NCI-H1048 (cell line): Measurements from ENCODE around the gene BOLA2.
"Not testable (repeated sequence)": the region's sequence is repeated elsewhere in the genome, so short reads cannot be mapped to it uniquely, and the experiment has no call there.

Experiments used
- DNase-seq: peaks from one replicate; lab custom pipeline; 2025; lab: John Stamatoyannopoulos, UW

The BOLA2 gene

DNA sequence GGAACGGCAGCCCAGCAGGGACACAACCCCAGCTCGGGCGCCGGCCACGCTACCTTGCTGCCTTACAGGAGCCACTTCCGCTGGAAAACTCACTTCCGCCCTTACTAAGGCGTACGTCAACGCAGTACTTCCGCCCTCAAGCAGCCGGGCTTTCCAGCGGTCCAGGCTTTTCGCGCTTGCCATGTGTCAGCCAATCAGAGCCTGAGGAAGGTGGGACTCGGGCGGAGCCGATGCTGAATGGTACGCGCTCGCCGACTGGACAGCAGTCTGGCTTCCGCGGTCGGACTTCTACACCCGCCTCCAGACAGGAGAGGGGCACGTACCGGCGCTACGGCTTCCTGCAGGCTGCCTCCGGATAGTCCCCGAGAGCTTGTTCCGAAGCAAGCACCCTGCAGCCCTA is at the start of gene BOLA2, which contains the start of gene SLX1B:
Gene BOLA2, minus strand, starts transcription at position 83 of the 400 bp plus-strand sequence. CDS start 98 bp downstream, outside the sequence.
Gene SLX1B, plus strand, starts transcription at position 265 of the 400 bp plus-strand sequence.
- DNase-seq: not testable (repeated sequence)

DNA sequence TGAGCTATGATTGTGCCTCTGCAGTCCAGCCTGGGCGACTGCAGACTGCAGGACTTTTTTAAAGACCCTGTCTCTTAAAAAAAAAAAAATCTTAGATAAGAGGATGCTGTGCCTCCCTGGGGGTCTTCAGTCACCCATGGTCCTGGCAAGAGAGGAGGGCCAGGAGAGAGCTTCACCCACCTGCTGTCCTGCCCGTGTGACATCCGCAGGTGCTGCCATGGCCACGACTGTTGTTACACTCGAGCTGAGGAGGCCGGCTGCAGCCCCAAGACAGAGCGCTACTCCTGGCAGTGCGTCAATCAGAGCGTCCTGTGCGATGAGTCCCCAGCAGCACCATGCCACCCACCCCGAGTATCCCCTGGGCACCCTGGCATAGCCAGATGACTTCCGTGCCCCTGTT is 28.1 kb upstream of the BOLA2 start:
- DNase-seq: not testable (repeated sequence)

DNA sequence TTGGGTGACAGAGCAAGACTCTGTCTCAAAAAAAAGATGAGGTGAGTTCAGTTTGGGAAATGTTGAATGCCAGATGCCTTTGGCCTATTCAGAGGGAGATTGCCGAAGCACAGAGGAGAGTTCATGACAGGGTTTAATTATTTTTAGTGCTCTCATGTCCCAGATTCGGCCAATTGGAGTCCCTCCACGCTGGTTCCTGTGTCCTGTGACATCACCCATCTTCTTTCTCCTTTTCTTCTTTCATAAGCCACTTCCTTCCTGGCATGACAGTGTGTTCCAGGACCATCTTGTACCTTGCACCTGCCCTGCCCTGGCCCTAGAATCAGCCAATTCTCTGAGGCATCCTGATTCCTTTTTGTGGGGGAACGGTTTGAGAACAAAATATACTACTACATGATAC is 17.9 kb upstream of the BOLA2 start:
- not testable (repeated sequence) for DNase-seq

DNA sequence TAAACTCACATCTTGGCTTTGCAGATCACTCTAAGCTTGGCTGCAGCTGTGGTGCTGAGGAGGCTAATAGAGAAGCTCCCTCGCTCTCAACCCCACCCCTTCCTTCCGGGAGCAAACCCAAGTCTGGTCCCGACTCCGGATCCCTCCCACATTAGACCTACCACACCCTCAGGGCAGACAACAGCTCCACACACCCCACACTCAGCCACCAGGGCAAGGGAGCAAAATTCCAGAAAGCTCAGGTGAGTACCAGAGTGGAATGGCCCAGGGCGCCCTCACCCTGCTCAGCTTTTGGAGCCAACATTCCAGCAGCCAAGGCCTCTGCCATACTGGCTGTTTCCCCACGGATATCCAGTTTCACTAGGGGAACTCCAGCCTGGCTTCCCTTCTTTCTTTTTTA is 15.5 kb upstream of the BOLA2 start:
- DNase-seq: not testable (repeated sequence)

DNA sequence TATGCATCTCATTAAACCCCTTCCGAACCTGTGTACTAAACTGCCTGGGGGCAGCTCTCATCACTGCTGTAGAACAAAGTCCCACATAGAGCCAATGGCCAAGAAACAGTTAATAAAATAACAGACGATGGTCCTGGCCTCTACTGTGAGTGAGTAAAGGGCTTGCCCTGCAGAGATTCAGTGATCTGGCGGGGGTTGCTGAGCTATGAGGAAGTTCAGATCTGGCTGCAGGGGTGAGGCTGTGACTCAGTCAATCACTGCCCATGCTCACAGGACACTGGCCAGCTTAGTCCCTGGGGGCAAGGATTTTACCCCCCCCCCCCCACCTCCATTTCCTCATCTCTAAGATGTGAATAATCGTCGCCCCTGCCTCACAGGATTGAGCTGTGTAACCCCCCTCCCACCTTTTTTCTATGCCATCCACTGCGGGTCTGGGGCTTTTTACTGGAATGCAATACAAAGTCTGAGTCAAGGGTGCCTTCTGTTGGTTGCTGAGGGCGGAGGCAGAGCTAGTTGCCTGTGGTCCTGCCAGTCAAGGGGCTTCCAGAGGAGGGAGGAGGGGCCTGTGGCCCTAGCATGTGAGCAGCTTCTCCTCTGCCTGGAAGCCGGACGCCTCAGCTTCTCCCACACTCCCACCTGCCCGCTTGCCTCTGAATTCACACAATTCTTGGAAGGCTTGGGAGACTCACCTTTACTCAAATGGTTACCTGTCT is 13.7 kb upstream of the BOLA2 start:
- not testable (repeated sequence) for DNase-seq

DNA sequence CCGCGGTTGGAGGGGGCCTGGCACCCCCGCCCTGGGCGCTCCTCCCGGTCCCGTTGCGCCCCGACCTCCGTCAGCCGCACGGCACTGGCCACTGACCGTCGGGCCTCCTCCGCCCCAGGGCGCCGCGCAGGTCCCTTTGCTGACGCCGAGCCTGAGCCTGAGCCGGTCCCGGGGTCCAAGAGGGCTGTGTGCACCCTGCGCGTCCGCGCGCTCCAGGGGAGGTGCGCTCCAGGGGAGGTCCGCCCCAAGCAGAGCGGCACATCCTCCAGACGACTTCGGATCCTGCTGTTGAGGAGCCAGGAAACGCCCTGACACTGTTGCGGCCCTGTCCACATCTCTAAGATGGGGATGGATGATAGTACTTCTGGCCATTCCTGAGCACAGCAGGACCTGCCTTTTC is 12.8 kb upstream of the BOLA2 start:
- not testable (repeated sequence) for DNase-seq

DNA sequence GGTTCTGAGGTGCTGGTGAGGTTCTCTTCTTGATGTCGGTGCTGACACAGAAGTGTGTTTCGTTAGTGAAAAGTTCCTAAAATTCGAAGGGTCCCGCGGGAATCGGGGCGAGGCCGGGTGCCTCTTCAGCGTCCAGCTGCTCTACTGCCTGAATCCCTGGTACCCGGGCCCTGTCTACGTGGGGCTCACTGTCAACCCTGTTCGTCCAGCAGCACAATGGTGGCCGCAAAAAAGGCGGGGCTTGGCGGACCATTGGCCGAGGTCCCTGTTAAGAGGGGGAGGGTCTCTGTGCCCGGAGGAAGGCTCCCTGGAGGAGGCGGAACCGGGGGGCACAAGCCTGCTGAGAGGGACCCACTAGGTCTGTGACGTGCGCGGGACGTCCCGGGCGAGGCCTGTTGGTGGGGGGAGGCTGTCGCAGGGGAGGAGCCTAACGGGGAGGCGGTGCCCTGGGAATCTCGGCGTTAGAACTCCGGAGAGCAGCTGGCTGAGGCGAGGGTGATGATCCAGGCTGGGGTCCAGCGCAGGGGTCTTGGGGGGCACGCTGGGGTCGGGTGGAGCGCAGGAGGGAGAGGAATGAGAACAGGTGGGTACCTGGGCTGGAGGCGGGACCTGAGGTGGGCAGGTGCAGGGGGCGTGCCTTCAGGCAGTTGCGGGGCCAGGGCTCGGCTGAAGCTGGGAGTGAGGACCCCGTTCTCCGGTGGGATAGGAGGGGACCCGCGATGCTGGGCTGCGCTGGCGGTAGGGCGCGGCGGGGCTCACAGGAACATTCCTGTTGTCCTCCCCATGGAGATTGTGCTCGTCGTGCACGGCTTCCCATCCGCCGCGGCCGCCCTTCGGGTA is 12.1 kb upstream of the BOLA2 start:
- not testable (repeated sequence) for DNase-seq

DNA sequence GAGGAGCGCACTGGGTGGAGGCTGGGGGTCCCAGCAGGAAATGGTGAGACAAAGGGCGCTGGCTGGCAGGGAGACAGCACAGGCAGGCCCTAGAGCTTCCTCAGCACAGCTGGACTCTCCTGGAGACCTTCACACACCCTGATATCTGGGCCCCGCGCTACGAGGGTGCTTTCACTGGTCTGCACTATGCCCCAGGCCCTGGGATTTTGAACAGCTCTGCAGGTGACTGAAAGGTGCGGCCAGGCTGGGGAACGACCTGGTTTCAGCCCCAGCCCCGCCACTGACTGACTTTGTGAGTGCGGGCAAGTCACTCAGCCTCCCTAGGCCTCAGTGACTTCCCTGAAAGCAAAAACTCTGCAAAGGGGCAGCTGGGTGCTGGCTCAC is 6.5 kb upstream of the BOLA2 start:
- not testable (repeated sequence) for DNase-seq

DNA sequence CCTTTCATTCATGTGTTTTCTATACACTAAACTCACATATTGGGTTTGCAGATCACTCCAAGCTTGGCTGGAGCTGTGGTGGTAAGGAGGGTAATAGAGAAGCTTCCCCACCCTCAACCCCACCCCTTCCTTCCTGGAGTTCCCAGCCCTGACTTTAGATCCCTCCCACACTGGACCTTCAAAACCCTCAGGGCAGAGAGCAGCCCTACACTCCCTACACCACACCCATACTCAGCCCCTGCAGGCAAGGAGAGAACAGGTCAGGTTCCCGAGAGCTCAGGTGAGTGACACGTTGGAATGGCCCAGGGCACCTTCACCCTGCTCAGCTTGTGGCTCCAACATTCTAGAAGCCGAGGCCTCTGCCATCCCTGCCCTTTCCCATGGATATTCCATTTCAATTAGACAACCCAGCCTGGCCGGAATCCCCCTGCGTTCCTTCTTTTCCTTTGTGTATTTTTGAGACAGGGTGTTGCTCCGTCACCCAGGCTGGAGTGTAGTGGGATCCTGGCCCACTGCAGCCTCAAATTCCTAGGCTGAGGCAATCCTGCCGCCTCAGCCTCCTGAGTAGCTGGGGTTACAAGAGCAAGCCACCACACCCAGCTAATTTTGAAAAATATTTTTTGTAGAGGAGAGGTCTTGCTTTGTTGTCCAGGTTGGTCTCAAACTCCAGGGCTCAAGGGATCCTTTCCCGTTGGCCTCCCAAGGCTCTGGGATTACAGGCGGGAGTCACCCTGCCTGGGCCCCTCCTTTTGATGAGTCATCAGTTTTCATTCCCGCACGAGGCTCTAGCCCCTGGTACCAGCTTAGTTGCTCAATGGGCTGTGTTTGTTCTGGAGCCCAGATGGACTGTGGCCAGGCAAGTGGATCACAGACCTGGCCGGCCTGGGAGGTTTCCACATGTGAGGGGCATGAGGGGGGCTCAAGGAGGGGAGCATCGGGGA is 5.8 kb upstream of the BOLA2 start, which contains the start of gene SULT1A4:
Gene SULT1A4, plus strand, starts transcription at position 208 of the 941 bp plus-strand sequence. CDS start 1,473 bp downstream, outside the sequence.
- not testable (repeated sequence) for DNase-seq

DNA sequence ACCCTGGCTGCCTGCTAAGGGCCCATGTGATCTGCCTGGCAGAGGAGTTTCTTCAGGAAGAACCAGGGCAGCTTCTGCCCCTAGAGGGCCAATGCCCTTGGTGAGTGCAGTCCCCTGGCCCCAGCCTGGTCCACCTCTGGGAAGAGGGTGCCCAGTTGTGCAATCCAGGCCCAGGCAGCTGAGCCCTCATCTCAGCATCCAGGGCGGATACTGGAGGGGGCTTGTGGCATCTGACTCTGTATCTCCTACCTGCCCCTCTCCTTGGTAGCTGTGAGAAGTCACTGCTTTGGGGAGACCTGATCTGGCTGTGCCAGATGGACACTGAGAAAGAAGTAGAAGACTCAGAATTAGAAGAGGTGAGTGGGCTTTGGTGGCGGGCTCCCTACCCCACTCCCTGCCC is 3.5 kb upstream of the BOLA2 start:
- DNase-seq: not testable (repeated sequence)

DNA sequence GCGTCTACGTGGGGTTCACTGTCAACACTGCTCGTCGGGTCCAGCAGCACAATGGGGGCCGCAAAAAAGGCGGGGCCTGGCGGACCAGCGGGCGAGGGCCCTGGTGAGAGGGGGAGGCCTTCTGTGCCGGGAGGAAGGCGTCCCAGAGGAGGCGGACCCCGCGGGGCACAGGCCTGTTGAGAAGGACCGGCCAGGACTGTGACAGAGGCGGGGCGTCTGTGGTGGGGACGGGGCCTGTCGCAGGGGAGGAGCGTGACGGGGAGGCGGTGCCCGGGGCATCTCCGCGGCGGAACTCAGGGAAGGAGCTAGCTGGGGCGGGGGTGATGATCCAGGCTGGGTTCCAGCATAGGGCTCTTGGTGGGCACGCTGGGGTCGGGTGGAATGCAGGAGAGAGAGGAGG is 677 bp upstream of the BOLA2 start:
- not testable (repeated sequence) for DNase-seq

DNA sequence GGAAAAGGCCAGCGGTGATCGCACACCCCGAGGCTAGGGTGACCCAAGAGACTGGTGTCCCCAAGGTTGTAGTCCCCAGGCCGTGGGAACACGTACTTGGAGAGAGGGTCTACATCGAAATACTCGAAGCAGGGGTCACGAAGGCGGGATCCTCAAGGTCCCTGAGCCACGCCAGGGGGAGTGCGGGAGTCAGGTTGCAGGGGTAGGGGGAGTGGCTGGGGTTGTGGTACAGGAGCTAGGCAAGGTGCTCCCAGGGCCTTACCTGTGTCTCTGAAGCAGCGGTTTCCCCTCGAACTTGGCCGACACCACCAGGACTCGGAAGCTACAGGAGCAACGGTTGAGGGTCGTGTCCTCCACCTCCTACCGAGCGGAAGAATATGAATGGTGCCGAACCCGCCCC is 397 bp downstream of the BOLA2 start:
- not testable (repeated sequence) for DNase-seq

DNA sequence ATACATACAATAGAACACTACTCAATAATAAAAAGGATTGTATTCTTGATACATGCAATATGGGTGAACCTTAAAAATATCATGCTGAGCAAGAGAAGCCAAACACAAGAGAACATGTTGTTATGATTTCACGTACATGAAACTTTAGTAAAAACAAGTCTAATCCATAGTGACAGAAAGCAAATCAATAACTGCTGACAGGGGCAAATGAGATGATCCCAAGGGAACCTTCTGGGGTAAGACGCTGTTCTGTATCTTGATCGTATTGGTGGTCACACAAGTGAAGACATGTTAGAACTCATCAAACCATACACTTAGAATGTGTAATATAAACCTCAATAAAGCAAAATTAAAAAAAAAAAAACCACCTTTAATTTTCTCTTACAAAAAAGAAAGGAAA is 28.8 kb downstream of the BOLA2 start:
- not testable (repeated sequence) for DNase-seq

DNA sequence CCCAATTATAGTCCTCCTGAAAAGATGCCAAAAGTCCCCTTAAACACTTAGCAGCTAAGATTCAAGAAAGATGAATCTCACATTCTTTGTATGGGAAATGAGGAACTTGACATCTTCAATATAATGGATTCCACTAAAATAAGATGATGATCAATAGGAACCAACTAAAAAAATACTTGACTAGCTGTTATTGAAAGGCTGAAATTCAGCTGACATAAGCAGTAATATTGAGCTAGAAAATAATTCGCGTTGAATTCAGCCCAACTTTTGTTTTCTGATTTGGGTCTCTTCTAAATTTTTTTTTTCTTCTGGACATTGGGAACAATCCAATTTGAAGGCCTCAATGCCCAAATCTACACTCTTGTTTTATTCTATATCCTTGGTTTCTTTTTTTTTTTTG is 30.6 kb downstream of the BOLA2 start:
- DNase-seq: not testable (repeated sequence)

DNA sequence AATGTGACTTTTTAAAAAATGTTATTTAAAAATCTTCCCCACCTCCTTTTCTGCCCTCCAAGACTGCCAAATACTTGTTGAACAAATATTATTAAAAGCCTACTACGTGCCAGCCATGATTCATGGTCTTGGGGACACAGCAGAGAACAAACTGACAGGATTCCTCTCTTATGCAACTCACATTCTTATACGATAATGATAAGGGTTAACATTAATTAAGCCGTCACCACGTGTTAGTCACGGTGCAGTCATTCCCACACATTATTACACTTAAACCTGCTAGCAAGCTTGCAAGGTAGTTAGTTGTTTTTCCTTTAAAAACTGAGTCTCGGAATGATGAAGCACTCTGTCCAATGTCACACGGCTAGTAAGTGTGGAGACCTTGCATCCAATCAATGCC is 48.9 kb downstream of the BOLA2 start:
- not testable (repeated sequence) for DNase-seq
